Measurements from ENCODE around the gene TSHZ2.
"Not testable (repeated sequence)": the region's sequence is repeated elsewhere in the genome, so short reads cannot be mapped to it uniquely, and the experiment has no call there.

TSHZ2 gene

DNA sequence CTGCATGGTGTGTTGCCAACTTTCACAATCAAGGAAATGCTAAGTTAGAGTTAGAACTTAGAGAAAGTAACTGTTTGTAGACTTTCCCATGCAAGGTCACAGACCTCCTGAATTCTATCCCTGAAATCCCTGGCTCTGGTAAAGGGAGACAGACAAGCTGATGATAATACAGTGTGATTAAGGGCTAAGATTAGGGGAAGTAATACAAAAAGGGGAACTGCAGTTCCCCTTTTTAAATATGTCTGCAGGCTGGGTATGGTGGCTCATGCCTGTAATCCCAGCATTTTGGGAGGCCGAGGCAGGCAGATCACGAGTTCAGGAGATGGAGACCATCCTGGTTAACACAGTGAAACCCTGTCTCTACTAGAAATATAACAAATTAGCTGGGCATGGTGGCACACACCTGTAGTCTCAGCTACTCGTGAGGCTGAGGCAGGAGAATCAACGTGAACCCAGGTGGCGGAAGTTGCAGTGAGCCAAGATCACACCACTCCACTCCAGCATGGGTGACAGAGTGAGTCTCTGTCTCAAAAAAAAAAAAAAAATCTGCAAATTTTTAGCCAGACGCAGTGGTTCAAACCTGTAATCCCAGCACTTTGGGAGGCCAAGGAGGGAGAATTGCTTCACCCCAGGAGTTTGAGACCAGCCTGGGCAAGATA is 560.6 kb downstream of the TSHZ2 start:
- not testable (repeated sequence) for DNase-seq

DNA sequence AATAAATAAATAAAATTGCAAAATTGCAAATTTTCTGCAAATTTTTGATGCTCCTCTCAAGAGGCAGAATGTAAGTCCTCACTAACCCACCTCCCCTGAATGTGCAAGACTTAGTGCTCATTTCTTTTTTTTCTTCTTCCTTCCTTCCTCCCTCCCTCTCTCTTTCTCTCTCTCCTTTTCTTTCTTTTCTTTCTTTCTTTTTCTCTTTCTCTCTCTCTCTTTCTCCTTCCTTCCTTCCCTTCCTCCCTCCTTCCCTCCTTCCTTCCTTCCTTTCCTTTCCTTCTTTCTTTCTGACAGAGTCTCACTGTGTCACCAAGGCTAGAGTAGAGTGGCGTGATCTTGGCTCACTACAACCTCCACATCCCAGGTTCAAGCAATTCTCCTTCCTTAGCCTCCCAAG is 561.3 kb downstream of the TSHZ2 start:
- no peak for DNase-seq

DNA sequence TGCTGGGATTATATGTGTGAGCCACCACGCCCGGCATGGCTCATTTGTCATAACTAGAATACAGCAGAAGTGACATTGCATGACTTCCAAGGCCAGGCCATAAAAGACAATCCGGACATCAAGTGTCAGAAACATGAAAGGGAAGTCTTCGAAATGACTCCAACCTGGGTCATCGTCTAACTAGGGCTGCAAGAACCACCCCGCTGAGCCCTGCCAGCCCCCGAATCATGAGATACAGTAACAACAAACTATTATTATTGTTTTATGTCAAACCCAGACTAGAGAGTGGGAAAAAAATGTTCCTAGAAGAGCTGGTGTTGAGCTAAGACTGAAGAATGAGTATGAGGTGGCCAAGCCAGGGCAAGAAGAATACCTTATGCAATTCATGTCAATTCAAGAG is 561.9 kb downstream of the TSHZ2 start:
- DNase-seq = no peak

- DNase-seq = no peak
Measured at GRCh38 chr20:53535878-53536277, 563.7 kb downstream of the TSHZ2 start.

- DNase-seq = not testable (repeated sequence)
Measured at GRCh38 chr20:53536382-53536781, 564.2 kb downstream of the TSHZ2 start.

DNA sequence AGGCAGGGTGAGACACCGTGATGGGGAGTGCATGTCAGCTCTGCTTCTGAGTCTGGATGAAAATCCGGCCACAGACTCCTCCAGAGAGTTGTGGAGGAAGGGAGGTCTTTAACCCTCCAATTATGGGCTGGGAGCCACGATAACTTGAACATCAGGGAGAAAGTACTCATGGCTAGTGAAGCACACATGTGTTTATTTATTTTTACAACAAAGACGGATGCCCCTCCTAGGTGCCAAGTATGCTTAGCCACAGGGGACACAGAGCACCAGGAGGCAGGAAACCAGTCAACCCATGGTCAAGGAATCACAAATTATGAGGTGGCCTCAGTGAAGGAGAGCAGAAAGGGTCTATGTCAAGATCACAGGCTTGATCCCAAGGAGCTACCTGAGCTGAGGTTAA is 567.4 kb downstream of the TSHZ2 start:
- no peak for DNase-seq
